Activated CD4-positive, alpha-beta T cell treated with anti-CD3 and anti-CD28 coated beads, Interleukin-2, amount 10 ng/mL, durations not matched to agents 24 days and 14 days (primary cell): Measurements from ENCODE around the gene KDM3B. TPM values are rescaled to one million over a fixed set of nuclear protein-coding genes. Genes with fewer than 3 reads are reported as not detected.

Experiments used
- DNase-seq: peaks from one replicate; pipeline ENCODE4 v3.0.0; 2022
- H3K27ac Mint-ChIP-seq: one replicate; pipeline ENCODE4 v1.8.0; 2022; ENCODE audit warnings: mild to moderate bottlenecking, mixed read lengths
- H3K27me3 Mint-ChIP-seq: one replicate; pipeline ENCODE4 v1.8.0; 2022; ENCODE audit warnings: mixed read lengths
- H3K36me3 Mint-ChIP-seq: one replicate; pipeline ENCODE4 v1.8.0; 2022; ENCODE audit warnings: low read depth, mild to moderate bottlenecking, mixed read lengths
- H3K4me1 Mint-ChIP-seq: one replicate; pipeline ENCODE4 v1.8.0; 2021; ENCODE audit warnings: mixed read lengths
- H3K4me3 Mint-ChIP-seq: one replicate; pipeline ENCODE4 v1.8.0; 2022; ENCODE audit warnings: mild to moderate bottlenecking, moderate library complexity, mixed read lengths
- H3K9me3 Mint-ChIP-seq: one replicate; pipeline ENCODE4 v1.8.0; 2021; ENCODE audit warnings: mixed read lengths
- intact Hi-C: fragments of 100-400 bp; cut with micrococcal nuclease; formaldehyde crosslinking; loops from one replicate; pipeline ENCODE4 v1.15.1; 2023
- total RNA-seq: library from RNA; stranded (reverse); gene quantifications from 2 replicates; pipeline ENCODE4 v1.2.3, GENCODE V29; 2022

KDM3B gene
- total RNA-seq, 1 donor from 2014 or later: 48.7 TPM

DNA sequence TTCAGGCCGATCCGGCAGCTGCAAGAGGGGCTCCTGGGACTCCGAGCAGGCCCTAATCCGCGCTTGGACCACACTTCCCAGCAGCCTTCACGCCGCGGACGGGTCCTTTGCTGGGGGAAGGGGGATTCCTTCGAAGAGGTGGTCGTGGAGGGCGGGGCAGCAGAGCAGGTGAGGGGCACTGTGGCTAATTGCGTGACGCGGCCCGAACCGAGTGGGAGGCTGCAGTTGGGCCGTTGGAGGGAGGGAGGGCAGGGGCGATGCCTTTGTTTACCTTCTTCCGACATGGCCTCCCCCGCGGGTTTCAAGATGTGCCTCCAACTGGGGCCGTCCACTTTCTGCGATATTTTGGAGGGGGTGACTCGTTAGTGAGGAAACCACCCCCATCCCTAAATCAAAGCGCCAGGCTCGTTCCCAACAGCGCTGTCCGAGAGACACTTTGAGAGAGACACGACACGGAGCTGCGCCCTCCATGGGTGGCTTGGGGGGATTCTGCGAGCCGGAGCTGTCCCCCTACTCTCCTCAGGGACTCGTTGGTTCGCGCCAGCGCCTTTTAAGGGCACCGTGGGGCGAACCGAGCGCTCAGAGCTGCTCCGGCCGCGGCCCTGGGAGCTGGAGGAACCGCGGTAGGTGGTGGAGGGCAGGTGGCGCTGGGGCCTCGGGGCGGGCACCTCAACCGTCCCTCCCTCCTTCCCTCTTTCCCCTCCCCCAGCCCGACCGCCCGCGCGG lies 14.6 kb upstream of the KDM3B start, which contains the start of gene FAM53C:
FAM53C (plus strand) TSS at position 582 of the 726 bp plus-strand sequence. CDS start 3,070 bp downstream, outside the sequence.
- H3K36me3 Mint-ChIP-seq: peaks cover 16% of the 10 kb centered on the region

DNA sequence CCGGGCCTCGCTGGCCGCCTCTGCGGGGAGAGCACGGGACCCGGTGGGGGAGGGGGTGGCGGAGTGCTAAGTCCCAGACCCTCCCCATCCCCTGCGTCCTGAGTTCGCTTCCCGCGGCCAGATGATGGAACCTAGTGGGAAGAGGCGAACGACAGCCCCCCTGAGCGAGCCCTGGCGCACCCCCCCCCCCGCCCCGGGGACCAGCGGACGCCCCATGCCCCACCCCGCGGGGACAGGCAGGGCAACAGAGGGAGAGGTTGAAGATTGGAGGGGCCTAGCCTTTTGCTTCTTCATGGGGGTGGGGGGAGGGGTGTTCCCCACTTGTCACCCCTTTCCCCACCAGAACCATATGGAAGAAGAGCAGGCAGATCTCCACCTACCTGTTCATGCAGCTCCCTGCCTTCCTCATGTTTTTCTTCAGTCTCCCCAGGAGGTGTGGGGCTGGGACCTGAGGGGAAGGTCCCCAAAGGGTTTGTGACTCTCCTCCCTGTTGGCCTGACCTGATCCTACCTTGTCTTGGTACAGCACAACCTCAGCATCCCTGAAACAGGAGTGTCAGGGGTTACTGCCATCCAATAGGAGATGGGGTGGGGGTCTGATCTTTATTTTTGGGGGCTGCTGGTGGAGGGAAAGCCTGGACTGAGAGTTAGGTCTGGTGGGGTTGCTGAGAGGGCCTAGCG lies 13.9 kb upstream of the KDM3B start:
- intact Hi-C loops: loop anchor here (1.0 to 10.0 kb wide), 6 partner anchors 14 to 1066 kb away; partner anchors contain the start of genes BRD8, FAM13B, HNRNPA0 and KDM3B
- DNase-seq: peak; percentile 75
- Mint-ChIP-seq H3K4me3 (peak overlapping the region; percentile 80), H3K36me3 (peaks cover 20% of the 10 kb centered on the region), H3K27me3 (no peaks in the 10 kb centered on the region), H3K27ac (peak overlapping the region; percentile 91), H3K9me3 (no peaks in the 10 kb centered on the region), H3K4me1 (peaks cover 40% of the 10 kb centered on the region)

More for the DNA sequence above, 14.6 kb upstream of the KDM3B start, which contains the start of gene FAM53C:
- no peaks in the 10 kb centered on the region for H3K27me3 Mint-ChIP-seq
- DNase-seq: peak; percentile 98
- peaks cover 40% of the 10 kb centered on the region for H3K4me1 Mint-ChIP-seq
- H3K9me3 Mint-ChIP-seq: no peaks in the 10 kb centered on the region
- peak within 1 kb of the TSS; percentile 80 for H3K4me3 Mint-ChIP-seq
- intact Hi-C loops: loop anchor here (1.0 to 10.0 kb wide), 7 partner anchors 14 to 1067 kb away; partner anchors contain the start of genes BRD8, ETF1, FAM13B and HNRNPA0
- peak within 1 kb of the TSS; percentile 98 for H3K27ac Mint-ChIP-seq

DNA sequence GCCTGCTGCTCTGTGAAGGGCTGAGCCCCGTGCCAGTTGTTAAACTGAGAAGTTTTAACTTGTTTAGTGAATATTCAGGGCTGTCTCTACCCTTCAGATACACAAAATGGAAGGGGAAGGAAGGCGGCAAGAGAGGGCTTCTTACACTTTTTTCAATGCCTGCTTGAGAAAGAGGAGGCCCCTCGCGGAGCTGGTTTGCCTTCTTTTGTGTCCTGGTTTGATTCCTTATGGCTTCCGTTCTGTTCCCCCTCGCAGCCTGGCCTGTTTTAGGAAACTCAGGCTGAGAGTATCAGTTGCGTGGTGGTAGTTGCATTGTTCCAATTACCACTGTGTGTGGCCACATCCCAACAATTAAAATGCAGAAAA lies 13.4 kb upstream of the KDM3B start:
- no peaks in the 10 kb centered on the region for H3K9me3 Mint-ChIP-seq
- H3K36me3 Mint-ChIP-seq: peaks cover 24% of the 10 kb centered on the region
- intact Hi-C loops: loop anchor here (2.0 to 10.0 kb wide), 5 partner anchors 160 to 1066 kb away; partner anchors contain the start of genes BRD8, FAM13B, HNRNPA0 and KIF20A
- H3K4me3 Mint-ChIP-seq: peak overlapping the region; percentile 80
- peaks cover 40% of the 10 kb centered on the region for H3K4me1 Mint-ChIP-seq
- H3K27me3 Mint-ChIP-seq: no peaks in the 10 kb centered on the region
- DNase-seq: no peak
- H3K27ac Mint-ChIP-seq: peak overlapping the region; percentile 91

DNA sequence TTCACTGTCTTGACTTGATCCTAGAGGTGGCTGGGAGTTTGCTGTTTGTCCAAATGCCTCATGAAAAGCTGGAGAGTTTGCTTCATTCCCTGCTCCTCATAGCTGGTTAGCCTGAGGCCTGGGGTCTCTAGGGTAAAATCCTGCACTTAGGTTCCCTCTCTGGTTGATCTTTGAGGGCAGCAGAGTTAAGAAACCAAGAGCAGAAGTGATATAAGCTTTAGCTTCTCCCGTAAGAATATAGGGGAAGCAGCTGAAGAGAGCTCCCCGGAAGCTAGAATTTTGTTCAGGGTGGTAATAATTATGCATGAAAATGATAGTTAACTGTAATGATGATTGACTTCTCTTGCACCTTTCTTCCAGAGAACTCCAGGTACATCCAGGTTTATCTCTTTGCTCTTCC lies 13.0 kb upstream of the KDM3B start:
- H3K27ac Mint-ChIP-seq: peak overlapping the region; percentile 91
- H3K36me3 Mint-ChIP-seq: peaks cover 27% of the 10 kb centered on the region
- H3K27me3 Mint-ChIP-seq: no peaks in the 10 kb centered on the region
- H3K4me3 Mint-ChIP-seq: peak overlapping the region; percentile 80
- H3K4me1 Mint-ChIP-seq: peaks cover 42% of the 10 kb centered on the region
- no peak for DNase-seq
- H3K9me3 Mint-ChIP-seq: no peaks in the 10 kb centered on the region
- intact Hi-C loops: loop anchor here (2.0 to 10.0 kb wide), 5 partner anchors 161 to 1065 kb away; partner anchors contain the start of genes BRD8, FAM13B, HNRNPA0 and KIF20A

DNA sequence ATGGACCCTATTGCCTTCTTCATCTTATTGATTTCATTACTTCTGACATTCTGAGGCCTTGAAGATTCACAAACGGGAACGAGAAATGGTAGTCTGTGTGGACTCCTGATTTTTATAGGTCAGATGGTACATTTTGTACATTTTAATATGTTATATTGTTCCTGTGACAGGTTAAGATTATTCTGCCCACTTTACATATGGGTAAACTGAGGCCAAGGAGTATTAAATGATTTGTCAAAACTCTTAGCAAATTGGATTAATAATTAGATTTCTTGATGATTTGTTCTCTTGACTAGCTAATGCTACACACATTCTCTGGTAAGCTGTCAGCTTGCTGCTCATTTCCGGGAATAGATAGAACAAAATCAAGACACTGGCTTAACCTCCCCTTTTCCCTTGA lies 12.5 kb upstream of the KDM3B start:
- DNase-seq: no peak
- intact Hi-C loops: no loop called here
- peak overlapping the region; percentile 80 for H3K4me3 Mint-ChIP-seq
- no peak overlapping the region for H3K27ac Mint-ChIP-seq
- no peaks in the 10 kb centered on the region for H3K27me3 Mint-ChIP-seq
- no peaks in the 10 kb centered on the region for H3K9me3 Mint-ChIP-seq
- H3K36me3 Mint-ChIP-seq: peaks cover 32% of the 10 kb centered on the region
- peaks cover 39% of the 10 kb centered on the region for H3K4me1 Mint-ChIP-seq

DNA sequence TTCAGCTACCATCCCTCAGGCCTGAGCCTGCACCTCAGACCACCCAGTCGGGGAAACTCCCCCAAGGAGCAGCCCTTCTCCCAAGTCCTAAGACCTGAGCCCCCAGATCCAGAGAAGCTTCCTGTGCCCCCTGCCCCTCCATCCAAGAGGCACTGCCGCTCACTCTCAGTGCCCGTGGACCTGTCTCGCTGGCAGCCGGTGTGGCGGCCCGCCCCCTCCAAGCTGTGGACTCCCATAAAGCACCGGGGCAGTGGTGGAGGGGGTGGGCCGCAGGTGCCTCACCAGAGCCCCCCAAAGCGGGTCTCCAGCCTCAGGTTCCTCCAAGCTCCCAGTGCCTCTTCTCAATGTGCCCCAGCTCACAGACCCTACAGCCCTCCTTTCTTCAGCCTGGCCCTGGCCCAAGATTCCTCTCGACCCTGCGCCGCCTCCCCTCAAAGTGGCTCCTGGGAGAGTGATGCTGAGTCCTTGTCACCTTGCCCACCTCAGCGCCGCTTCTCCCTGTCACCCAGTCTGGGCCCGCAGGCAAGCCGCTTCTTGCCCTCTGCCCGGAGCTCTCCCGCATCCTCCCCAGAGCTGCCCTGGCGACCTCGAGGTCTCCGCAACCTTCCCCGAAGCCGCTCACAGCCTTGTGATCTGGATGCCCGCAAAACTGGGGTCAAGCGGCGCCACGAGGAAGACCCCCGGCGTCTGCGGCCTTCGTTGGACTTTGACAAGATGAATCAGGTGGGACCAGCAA lies 7.4 kb upstream of the KDM3B start:
- Mint-ChIP-seq H3K27ac (no peak overlapping the region), H3K27me3 (no peaks in the 10 kb centered on the region), H3K36me3 (peaks cover 60% of the 10 kb centered on the region), H3K4me1 (peaks cover 20% of the 10 kb centered on the region), H3K9me3 (no peaks in the 10 kb centered on the region), H3K4me3 (no peak overlapping the region)
- intact Hi-C loops: no loop called here
- DNase-seq: no peak

DNA sequence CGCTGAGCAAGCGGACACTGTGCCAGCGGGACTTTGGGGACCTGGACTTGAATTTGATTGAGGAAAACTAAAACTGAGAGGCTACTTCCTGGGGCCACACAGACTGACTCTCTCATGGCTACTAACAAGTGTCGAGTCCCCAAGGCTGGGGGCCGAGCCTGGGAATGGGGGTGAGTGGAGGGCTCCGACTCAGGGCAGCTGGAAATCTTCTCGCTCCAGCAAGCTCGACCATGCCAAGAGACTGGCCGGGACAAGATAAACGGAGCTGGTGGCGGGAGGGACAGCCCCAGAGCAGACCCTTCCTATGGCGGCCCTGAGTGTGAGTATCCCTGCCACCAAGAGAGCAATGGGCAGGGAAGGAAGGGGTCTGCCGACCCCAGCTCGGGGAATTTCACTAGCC lies 5.6 kb upstream of the KDM3B start:
- H3K36me3 Mint-ChIP-seq: peaks cover 47% of the 10 kb centered on the region

DNA sequence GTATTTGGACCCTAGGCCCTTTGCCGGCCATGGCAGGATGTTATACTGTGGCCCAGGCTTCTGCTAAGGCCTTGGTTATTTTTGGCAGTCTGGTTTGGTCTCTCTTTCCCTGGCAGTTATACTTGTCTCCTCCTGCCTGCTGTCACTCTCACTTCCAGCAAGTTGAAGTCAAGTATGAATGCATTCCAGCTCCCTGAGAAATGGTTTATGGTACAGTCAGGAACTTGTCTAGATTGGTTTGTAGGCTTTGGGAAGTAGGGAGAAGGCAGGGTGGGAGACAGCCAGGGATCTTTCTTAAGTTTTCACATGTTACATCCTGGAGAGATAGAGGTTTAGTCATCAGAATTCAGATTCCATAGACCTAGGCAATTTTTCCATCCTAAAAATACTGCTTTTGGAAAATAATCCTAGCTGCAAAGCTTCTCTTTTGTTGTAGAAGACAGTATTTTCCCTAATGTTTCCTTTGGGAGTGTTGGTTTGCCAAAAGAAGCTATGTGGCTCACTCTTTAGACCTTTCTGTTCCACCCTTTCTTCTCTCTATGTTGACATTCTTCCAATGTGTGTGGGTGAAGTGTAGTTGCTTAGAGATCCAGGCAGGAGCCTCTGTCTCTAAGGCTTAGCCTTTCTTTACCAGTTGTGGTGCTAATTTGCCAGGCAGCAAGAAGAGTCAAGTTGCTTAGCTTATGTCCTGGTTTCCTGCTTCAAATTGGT lies 2.5 kb upstream of the KDM3B start:
- Mint-ChIP-seq H3K36me3 (peaks cover 31% of the 10 kb centered on the region), H3K4me3 (no peak overlapping the region), H3K9me3 (peaks cover 4% of the 10 kb centered on the region), H3K27ac (no peak overlapping the region), H3K27me3 (no peaks in the 10 kb centered on the region), H3K4me1 (peaks cover 26% of the 10 kb centered on the region)
- intact Hi-C loops: no loop called here
- DNase-seq: no peak

More for the DNA sequence above, 5.6 kb upstream of the KDM3B start:
- no peak for DNase-seq
- no peaks in the 10 kb centered on the region for H3K27me3 Mint-ChIP-seq
- no peak overlapping the region for H3K4me3 Mint-ChIP-seq
- H3K9me3 Mint-ChIP-seq: no peaks in the 10 kb centered on the region
- no peak overlapping the region for H3K27ac Mint-ChIP-seq
- intact Hi-C loops: no loop called here
- H3K4me1 Mint-ChIP-seq: peaks cover 11% of the 10 kb centered on the region

DNA sequence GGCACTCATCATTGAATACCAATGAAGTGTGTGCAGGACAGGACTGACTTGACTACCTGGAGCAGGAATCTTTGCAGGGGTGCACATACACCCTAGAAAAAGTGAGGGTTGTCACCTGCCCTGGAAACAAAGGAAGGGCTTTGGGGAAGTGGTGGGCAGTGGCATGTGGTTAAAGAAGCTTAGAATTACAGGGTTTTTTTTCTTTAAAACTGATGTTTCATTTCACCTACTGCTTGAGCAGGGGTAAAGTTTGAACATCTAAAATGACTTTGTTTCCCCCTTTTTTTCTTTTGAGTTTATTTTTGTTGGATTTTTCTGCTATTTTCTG lies 2.0 kb upstream of the KDM3B start:
- H3K9me3 Mint-ChIP-seq: peaks cover 4% of the 10 kb centered on the region
- H3K27ac Mint-ChIP-seq: no peak overlapping the region
- no peaks in the 10 kb centered on the region for H3K27me3 Mint-ChIP-seq
- no peak for DNase-seq
- intact Hi-C loops: no loop called here
- peaks cover 26% of the 10 kb centered on the region for H3K36me3 Mint-ChIP-seq
- H3K4me1 Mint-ChIP-seq: peaks cover 31% of the 10 kb centered on the region
- H3K4me3 Mint-ChIP-seq: no peak overlapping the region

DNA sequence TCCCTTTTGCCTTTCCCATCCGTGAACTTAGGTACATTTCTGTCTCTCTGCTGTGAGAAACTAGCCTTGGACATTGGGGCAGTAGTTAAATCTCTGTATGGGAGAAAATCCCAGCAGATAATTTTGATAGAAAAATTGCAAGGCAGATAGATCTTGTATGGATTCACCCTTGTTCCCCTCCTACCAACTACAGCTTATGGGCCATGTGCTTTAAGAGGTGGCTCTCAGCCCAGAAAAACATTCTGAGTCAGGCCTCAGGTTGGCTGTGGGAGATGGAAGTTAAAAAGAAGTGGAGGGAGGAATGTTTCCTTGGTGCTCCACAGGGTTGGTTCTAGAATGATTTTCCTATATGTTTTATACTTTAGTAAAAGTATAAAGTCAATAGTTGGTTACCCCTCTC lies 1.4 kb upstream of the KDM3B start:
- H3K27ac Mint-ChIP-seq: no peak overlapping the region
- H3K4me3 Mint-ChIP-seq: no peak overlapping the region
- peaks cover 35% of the 10 kb centered on the region for H3K4me1 Mint-ChIP-seq
- no peak for DNase-seq
- H3K9me3 Mint-ChIP-seq: peaks cover 4% of the 10 kb centered on the region
- no peaks in the 10 kb centered on the region for H3K27me3 Mint-ChIP-seq
- H3K36me3 Mint-ChIP-seq: peaks cover 23% of the 10 kb centered on the region
- intact Hi-C loops: no loop called here

DNA sequence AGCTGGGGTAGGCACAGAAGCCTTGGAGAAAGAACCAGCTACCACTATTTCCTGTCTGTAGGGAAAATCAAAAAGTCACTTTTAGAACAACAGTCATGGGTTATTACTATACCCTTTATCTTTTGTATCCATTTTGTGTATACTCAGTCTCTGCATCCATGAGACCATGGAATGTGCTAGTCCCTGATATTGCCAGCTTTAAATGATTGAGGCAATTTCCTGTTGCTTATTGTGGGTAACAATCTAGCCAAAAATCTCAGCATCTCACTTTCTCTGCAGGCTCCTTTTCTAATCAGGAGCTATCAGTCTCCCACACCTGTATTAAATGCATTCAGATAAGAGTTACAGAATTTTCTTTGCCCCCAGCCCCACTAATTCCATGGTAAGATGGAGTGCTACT lies 968 bp upstream of the KDM3B start:
- Mint-ChIP-seq H3K9me3 (peaks cover 4% of the 10 kb centered on the region), H3K36me3 (peaks cover 20% of the 10 kb centered on the region), H3K4me3 (peak overlapping the region; percentile 71), H3K27ac (no peak overlapping the region), H3K4me1 (peaks cover 37% of the 10 kb centered on the region), H3K27me3 (no peaks in the 10 kb centered on the region)
- no peak for DNase-seq
- intact Hi-C loops: no loop called here

DNA sequence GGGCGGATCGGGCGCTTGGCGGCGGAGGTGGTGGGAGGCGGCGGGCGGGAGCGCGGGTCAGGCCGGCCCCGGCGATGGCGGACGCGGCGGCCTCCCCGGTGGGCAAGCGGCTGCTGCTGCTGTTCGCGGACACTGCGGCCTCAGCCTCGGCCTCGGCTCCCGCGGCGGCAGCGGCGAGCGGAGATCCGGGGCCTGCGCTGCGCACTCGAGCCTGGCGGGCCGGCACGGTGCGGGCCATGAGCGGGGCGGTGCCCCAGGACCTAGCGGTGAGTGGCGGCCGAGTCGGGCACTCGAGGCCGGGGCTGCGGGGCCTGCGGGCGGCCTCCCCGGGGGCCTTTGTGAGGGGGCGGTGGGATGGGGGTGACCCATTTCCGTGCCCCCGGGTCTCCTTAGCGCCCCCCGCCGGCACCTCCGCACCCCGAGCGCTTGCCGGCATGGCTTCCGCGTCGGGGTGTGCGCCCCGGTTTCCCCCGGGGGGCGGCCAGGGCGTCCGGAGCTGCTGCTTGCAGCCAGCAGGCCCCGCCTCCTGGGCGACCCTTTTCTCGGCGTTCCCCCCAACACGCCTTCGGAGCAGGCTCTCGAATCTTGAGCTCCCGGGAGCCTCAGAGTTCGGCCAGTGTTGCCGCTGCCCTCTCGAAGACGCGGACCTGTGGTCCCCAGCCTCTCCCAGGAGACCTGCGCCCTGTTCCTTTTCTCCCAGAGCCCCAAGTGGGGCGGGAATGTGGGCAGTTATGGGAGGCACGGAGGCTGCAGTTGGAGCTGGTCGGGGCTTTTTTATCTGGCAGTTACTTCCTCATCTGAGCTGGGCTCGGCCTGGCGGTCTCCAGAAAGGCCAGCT lies 456 bp downstream of the KDM3B start:
- H3K4me1 Mint-ChIP-seq: peaks cover 35% of the 10 kb centered on the region
- intact Hi-C loops: loop anchor here (1.0 to 2.0 kb wide), 4 partner anchors 15 to 222 kb away; partner anchors contain the start of genes CDC23, ETF1, FAM53C and HSPA9
- peak overlapping the region; percentile 95 for H3K4me3 Mint-ChIP-seq
- H3K27ac Mint-ChIP-seq: peak overlapping the region; percentile 95
- H3K9me3 Mint-ChIP-seq: peaks cover 4% of the 10 kb centered on the region
- peaks cover 10% of the 10 kb centered on the region for H3K36me3 Mint-ChIP-seq
- H3K27me3 Mint-ChIP-seq: no peaks in the 10 kb centered on the region
- peak; percentile 93 for DNase-seq
